OCI-LY1 (cell line): ENCODE measurements around the gene CIDEA.

ENCODE experiments used
- CTCF ChIP-seq: fragments of 200-600 bp; sonication (generic), shearing (Covaris generic); IDR thresholded peaks from 2 replicates; pipeline ENCODE4 v1.5.1; 2017; ENCODE audit warnings: mild to moderate bottlenecking, antibody characterized with exemption, low read length, moderate library complexity, mixed read lengths
- EZH2 ChIP-seq: fragments of 200-600 bp; sonication (generic), shearing (Covaris generic); IDR thresholded peaks from 2 replicates; pipeline ENCODE4 v1.8.0; 2017; ENCODE audit warnings: borderline replicate concordance, mixed run types, mild to moderate bottlenecking, antibody characterized with exemption, low read length, moderate library complexity, mixed read lengths

DNA sequence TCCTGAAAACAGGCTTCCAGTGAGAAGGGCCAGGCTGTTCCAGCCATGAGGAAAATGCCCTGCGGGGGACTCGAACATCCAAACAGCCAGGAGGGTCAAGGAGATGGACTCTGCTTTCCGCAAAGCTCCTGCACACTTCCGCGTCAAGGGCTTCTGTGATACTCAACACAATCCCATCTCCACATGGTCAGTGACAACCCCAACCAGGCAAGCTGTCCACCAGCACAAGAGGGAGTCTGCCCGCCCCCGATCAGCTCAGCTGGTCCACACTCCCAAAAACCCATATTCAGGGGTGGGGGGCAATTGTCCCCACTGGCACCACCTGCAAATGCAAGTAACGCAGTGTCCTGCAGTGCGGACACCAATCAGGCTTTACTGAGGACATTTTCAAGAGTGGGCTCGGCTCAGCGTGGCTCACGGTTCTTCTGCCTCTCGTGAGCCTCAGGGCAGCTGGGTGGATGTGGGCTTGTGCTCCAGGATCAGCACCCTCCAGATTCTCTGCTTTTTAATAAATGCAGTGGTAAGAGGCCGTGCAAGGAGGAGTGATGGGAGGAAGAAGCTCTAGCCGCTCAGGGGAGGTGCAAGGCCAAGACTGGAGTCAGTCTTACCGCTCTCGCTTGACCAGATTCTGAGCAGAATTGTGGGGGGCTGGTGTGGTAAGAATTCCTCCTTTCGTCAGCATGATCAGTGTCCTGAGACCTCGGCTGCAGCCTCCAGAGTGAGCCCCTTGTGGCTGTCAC is 19.5 kb upstream of the CIDEA start:
- TF ChIP-seq CTCF, result no peak
- no peak for TF ChIP-seq EZH2
